Dermis microvascular lymphatic vessel endothelial cell (primary cell): ENCODE data around the gene AMPD1. TPM values are rescaled to one million over a fixed set of nuclear protein-coding genes. Genes with fewer than 3 reads are reported as not detected.

Experiments
- DNase-seq, 2 donors: peaks; one replicate each; pipeline versions ENCODE4 v3.0.0 to v3.0.0-alpha.2; 2010; ENCODE audit warnings: low read depth in 2 of 2
- total RNA-seq: library from RNA; depleted of rRNA; stranded (reverse); fragments of >200 nt; gene quantifications from 2 replicates; pipeline ENCODE4 v1.2.1, GENCODE V29; 2014

AMPD1 gene
- total RNA-seq, 1 donor from 2014 or later, result not detected

DNA sequence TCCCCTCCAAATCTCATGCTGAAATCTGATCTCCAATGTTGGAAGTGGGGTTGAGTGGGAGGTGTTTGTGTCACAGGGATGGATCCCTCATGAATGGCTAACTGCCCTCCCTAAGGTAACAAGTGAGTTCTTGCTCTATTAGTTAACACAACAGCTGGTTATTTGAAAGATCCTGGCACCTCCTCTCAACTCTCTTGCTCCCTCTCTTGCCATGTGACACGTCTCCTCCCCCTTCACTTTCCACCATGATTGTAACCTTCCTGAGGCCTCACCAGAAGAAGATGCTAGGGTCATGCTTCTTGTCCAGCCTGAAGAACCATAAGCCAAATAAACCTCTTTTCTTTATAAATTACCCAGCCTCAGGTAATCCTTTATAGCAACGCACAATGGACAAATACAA, 54.0 kb downstream of the AMPD1 start:
- no peak for DNase-seq

- DNase-seq, result no peak
Observed at GRCh38 chr1:114638910-114639309, 56.4 kb downstream of the AMPD1 start.

DNA sequence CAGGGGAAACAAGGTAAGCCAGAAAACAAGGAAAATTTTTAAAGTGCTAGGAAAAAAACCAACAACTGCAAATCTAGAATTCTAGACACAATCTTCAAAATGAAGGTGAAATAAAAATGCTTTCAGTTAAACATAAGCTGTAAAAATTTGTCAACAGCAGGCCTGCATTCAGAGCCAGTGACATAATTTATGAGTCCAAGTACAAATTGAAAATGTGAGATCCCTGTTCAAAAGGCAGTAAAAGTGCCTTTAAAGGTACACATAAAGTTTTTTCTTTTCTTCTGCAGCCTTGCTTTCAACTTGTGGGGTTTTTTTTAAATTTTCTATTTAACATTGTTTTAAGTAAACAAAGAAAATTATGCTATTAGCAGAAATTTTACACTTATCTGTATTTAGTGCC, 62.9 kb downstream of the AMPD1 start:
- DNase-seq, result no peak

GRCh38 chr1:114627107-114627506, 68.2 kb downstream of the AMPD1 start:
- peak in 1 of 2 donors; percentile 11 for DNase-seq

- no peak for DNase-seq
Observed at GRCh38 chr1:114623364-114623763, 72.0 kb downstream of the AMPD1 start.

Other genes starting within 250 kb of the AMPD1 start
- 16.9 and 24.8 TPM in 2 replicates for gene TRIM33, start 184.3 kb downstream of the AMPD1 start, total RNA-seq
- gene BCAS2, start 113.9 kb downstream of the AMPD1 start, total RNA-seq, result 25.0 and 29.3 TPM in 2 replicates
- 4.0 and 6.4 TPM in 2 replicates for gene DENND2C, start 25.5 kb downstream of the AMPD1 start, total RNA-seq
- 74.5 and 76.3 TPM in 2 replicates for gene NRAS, start 21.2 kb upstream of the AMPD1 start, total RNA-seq
- 996 and 1,077 TPM in 2 replicates for gene CSDE1, start 62.4 kb upstream of the AMPD1 start, total RNA-seq
- gene SIKE1, start 85.1 kb upstream of the AMPD1 start, total RNA-seq, result 38.3 and 42.5 TPM in 2 replicates
- gene SYCP1, start 159.3 kb upstream of the AMPD1 start, total RNA-seq, result not detected in 2 replicates